Medulla oblongata (tissue), 1 donor: ENCODE measurements around the gene ANTXR2.
A peak's percentile ranks its signal among the peaks of the same experiment; 100 is the strongest.

Source experiments
- DNase-seq: peaks from one replicate; pipeline ENCODE4 v3.0.0-alpha.2; 2015; ENCODE audit errors: extremely low spot score

Gene ANTXR2

DNA sequence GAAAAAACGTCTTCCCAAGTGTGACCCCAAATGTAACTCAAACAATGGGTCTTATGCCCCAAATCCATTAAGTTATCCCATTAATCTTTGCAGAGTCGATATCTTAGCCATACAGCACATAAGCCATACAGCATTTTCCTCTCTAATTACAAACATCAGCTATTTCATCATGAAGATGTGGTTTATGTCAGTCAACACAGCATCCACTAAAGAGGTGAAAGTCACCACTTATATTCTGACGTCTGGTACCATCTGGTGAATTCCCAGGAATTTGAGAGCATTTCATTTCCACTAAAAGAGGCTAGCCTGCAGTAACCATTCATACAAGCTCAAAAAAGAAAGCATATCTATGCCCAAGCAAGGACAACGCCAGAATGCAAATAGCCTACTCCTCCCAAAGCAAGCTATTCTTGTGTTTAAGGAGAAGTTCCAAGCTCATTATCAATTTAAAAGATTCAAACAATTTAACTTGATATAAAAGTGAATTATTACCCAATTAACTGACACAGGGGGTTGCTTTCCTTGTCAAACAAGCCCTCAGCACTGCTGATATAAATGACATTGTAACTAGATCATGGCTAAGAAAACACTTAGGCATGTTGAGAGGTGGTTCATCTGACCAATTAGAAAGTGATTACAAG lies 203.3 kb downstream of the ANTXR2 start:
- DNase-seq, result no peak

DNA sequence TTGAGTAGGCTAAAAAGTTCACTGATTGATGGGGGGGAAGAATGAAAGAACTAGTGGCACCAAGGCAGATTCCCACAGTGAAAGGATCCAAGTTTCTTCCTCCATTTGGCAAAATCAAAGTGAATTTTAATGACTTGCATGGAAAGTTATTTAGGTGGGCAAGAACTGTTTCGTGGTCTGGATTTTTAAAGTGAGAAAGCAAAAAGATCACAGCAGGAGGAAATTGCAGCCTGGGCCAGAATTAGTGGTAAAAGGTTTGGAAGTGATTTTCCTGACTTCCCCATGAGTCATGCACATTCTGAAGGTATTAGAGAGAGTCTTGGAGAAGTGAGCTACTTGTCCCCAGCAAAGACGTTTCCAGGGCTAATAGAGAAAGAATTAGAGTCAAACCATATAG lies 207.8 kb downstream of the ANTXR2 start:
- DNase-seq, result peak; percentile 7

DNA sequence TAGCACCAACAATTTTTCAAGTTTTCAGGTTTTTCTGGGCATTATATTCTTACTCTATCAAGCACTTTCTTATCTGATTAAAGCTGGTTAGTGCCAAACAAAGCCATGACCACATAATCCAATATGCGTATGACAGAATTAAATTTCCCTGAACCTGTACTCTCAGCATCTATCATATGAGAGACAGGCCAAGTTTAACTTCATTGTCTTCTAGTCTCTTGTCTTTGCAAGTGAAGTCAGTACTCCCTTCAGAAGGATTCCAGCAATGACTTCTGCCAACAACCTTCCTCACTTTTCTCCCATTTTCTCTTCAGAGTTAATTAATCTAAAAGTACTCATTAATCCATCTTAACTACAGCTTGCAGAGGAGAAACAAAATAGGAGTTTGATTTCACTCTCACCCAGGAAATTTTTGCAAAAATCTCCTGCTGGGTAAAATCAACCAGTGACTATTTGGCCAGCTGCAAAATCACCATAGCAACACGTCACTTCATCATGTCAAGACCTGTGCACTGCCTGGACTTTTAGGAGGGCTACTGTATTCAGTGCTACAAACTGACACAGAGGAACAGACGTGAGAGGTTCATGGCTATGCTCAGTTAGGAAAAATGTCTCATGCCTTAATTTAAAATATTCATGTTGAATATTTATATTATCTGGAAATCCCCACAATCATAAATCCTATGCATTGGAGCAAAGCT lies 208.4 kb downstream of the ANTXR2 start:
- DNase-seq, result no peak

DNA sequence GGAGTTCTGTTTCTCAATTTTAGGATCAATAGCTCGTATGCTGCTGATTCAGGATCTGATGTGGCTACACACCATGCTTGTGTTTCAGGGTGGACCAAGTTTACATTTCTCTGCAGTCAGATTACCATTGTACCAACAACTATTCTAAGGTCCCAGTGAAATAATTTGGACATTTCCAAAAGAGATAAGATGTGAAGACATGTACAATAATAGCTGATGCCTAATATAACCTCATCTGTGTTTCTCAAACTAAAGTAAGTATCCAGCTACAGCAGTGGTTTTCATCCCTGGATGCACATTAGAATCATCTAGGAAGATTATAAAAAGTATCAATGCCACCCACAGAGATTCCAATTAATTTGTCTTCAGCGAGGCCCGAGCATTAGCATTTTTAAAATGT lies 209.7 kb downstream of the ANTXR2 start:
- no peak for DNase-seq

DNA sequence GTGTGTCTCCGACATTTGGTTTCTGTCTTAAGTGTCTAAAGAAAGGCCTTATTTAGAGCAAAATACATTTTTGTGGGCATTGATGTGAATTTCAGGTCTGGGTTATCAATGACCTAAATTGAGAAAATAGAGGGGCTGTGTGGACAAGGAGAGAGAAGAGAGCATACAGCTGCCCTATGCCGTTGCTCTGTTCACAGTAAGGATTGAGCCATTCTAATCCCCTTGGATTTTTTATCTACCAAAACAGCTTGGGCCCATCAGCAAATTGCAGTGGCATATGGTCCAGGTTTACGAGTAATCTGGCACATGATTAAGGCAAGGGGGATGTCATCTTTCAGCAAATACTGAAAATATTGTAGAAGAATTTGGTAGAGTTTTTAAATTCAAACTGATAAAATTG lies 210.2 kb downstream of the ANTXR2 start:
- no peak for DNase-seq

DNA sequence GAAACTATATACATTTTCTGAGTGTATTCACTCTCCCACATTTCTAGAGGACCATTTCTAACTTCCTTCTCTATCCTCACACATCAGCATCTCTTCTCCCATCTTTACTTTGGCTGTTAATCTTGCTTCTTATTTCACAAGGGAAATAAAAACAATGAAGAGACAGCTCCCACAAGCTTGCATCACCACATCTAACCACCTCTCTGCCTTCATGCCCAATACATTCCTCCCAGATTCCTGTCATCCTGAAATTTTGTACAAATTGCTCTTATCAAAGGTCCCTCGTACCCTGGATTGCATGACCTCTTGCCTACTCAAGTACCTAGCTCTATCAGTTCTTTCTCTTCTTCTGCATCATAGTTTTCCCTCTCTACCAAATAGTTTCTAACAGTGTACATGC lies 215.2 kb downstream of the ANTXR2 start:
- DNase-seq, result no peak

DNA sequence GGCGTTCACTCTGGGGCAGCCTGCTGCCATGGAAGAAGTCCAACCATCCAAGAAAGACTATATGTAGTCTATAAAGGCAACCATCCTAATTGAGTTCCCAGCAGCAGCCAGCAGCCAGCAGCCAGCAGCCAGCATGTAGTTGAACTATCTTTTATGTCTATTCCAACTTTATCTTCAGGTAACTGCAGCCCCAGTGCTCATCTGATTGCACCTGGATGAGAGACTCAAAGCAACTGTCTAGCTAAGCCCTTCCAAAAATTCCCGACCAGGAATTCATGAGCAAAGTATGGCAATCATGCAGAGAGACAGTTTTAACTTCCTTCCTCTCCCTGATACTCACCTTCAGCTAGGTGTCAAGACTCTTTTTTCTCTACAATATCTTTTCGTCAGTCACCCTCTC lies 216.8 kb downstream of the ANTXR2 start:
- no peak for DNase-seq

DNA sequence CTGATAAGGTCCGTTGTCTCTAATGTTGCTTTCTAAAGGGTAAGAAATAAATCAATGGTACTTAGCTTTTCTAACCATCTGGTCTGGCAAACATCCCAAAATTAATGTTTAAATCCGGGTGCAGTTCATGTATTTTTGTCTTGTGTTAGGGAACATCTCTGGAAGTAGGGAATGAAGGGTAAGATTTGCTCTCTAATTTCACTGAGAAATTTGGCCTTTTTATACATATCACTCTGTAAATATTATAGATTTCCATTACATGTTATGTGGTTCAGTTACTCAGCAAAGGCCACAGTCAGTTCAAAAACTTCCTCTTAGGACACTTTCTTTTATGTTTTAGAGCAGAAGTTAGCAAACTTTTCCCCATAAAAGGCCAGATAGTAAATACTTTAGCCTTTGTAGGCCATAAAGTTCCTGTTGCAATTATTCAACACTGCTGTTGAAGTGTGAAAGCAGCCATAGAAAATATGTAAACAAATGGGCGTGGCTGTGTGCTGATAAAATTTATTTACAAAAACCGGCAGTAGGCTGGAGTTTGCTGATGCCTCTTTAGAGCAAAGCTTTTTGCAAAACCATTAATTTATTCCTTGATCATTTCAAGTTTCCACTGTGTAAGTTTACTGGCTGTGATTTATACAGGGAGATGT lies 218.1 kb downstream of the ANTXR2 start:
- no peak for DNase-seq

DNA sequence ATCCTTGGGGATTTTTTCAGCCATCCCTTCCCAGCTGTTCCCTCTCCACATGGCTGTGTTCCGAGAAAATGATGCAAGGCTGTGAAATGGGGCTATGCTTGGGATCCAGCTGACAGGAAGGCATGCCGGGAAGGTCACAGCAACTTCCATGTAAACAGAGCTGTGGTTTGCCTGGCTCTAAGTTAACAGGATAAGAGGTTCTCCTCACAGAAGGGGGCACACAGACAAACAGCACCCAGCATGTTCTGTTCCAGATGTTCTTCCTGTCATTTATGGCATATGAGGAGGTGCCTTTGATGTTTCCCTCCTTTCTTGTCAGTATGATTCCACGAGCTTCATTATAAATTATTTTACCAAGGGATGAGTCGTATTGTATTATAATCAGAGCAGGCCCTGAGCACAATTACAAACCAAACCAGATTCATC lies 220.7 kb downstream of the ANTXR2 start:
- no peak for DNase-seq

DNA sequence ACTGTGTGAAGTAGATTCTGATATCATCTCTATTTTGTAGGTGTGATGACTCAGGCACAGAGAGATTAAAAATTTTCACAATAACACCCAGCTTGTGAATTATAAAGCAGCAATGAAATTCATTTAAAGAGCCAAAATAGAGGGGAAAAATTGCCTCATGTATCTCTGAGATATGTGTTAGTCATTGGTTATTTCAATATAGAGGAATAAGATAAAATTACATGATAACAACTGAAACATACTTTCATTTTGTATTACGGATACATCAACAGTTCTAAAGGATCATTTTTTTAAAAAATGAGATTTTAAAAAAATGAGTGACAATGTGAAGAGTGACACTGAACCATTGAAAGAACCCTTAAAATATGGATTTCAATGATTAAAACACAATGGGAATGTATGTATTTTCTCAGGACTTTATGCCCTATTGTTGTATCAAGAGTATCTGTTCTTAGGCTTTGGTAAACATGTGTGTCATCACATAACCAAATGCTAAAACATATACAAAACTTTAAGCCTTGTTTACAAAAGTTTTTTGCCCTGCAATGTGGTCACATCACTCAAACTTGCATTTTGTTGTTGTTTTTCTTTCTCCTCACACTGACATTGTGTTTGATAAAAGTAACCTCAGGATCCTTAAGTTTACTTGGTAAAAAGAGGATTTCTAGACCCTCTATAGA lies 221.3 kb downstream of the ANTXR2 start:
- no peak for DNase-seq
